HepG2 (cell line): ENCODE data around the gene INPP5E. TPM values are rescaled to one million over a fixed set of nuclear protein-coding genes. Genes with fewer than 3 reads are reported as not detected.

Source experiments
- ATAC-seq: fragments of 200-7000 bp; cut with Tn5 transposase; 3 replicates; pipeline ENCODE4 v1.9.1; 2020; ENCODE audit warnings: mild to moderate bottlenecking, moderate library complexity
- BruUV-seq: library from RNA; stranded (reverse); fragments of 400-500 nt; replicated peaks from 2 replicates; lab custom pipeline; 2021; lab: Mats Ljungman, UMichigan
- CTCF ChIA-PET: fragments of 300-600 bp; formaldehyde crosslinking; extraction: SDS; loops from one replicate; lab custom pipeline; 2021; ENCODE audit warnings: low total read pairs, inconsistent platforms, low intra/inter-chr PET ratio; lab: Yijun Ruan, JAX
- POLR2A ChIA-PET: fragments of 350-600 bp; sonication (Branson Sonifier 250); formaldehyde crosslinking; loops from one replicate; lab custom pipeline; 2020; ENCODE audit warnings: antibody characterized with exemption, inconsistent platforms; lab: Yijun Ruan, JAX
- DNase-seq: peaks from one replicate; pipeline ENCODE4 v3.0.0-alpha.2; 2015; ENCODE audit warnings: low spot score
- FAIRE-seq: peaks from 3 replicates; lab custom pipeline; 2011; peaks lifted over from hg19 to GRCh38; lab: Jason Lieb, UNC
- H2AFZ ChIP-seq: one replicate; pipeline ENCODE4 v1.6.1; 2011; ENCODE audit warnings: low read length, inconsistent platforms
- H3K27ac ChIP-seq: fragments of 300-600 bp; 3 replicates; pipeline ENCODE4 v1.8.0; 2011; ENCODE audit warnings: mixed run types, mild to moderate bottlenecking, mixed read lengths, low read length, inconsistent platforms; ENCODE audit not compliant: insufficient read depth; ENCODE audit errors: extremely low read length
- H3K27me3 ChIP-seq, 2 experiments: fragments of 200-600 bp in 1 of 2; 2 replicates in 1 of 2; 3 replicates in 1 of 2; pipeline versions ENCODE4 v1.6.0 to v1.8.0; 2011; ENCODE audit warnings: low read length in 2 of 2, mild to moderate bottlenecking in 2 of 2, moderate library complexity in 2 of 2, inconsistent platforms in 1 of 2; ENCODE audit not compliant: insufficient read depth in 2 of 2, control insufficient read depth in 1 of 2
- H3K36me3 ChIP-seq, 2 experiments: fragments of 200-600 bp in 1 of 2; replicated peaks in 1 of 2; 2 replicates in 1 of 2; 3 replicates in 1 of 2; pipeline versions ENCODE4 v1.5.1 to v1.8.0; 2011; ENCODE audit warnings: low read length in 2 of 2, inconsistent platforms in 1 of 2; ENCODE audit not compliant: insufficient read depth in 2 of 2, control insufficient read depth in 1 of 2
- H3K4me1 ChIP-seq: 2 replicates; pipeline ENCODE4 v1.5.1; 2012; ENCODE audit warnings: low read length, inconsistent platforms; ENCODE audit not compliant: insufficient read depth
- H3K4me2 ChIP-seq: 2 replicates; pipeline ENCODE4 v1.6.0; 2011; ENCODE audit warnings: low read depth, low read length, inconsistent platforms
- H3K4me3 ChIP-seq, 3 experiments: fragments of 200-600 bp in 1 of 3; sonication (generic), shearing (Covaris generic) in 1 of 3; replicated peaks in 1 of 3; 2 replicates each; pipeline ENCODE4 v1.5.1; 2011 to 2016; ENCODE audit warnings: low read length in 3 of 3, inconsistent platforms in 2 of 3, low read depth in 2 of 3, mild to moderate bottlenecking in 2 of 3, control low read depth in 1 of 3, mixed read lengths in 1 of 3; ENCODE audit not compliant: insufficient read depth in 1 of 3
- H3K79me2 ChIP-seq: one replicate; pipeline ENCODE4 v1.6.1; 2011; ENCODE audit warnings: low read length, inconsistent platforms; ENCODE audit not compliant: insufficient read depth
- H3K9ac ChIP-seq: 2 replicates; pipeline ENCODE4 v1.6.0; 2011; ENCODE audit warnings: mild to moderate bottlenecking, low read depth, low read length, inconsistent platforms; ENCODE audit not compliant: insufficient read depth
- H3K9me3 ChIP-seq: 2 replicates; pipeline ENCODE4 v1.5.1; 2012; ENCODE audit warnings: mild to moderate bottlenecking, low read length
- H4K20me1 ChIP-seq: 2 replicates; pipeline ENCODE4 v1.6.0; 2011; ENCODE audit warnings: inconsistent platforms, mild to moderate bottlenecking, low read length, moderate library complexity; ENCODE audit not compliant: insufficient read depth
- FOXK1 ChIP-seq: sonication (generic); formaldehyde crosslinking; IDR thresholded peaks from 2 replicates; pipeline ENCODE4 v1.4.0; 2020; ENCODE audit warnings: low read depth, missing genetic modification reagents, borderline replicate concordance
- HOXA7 ChIP-seq: sonication (generic); formaldehyde crosslinking; IDR thresholded peaks from 2 replicates; pipeline ENCODE4 v1.8.1; 2022; ENCODE audit warnings: mild to moderate bottlenecking, missing genetic modification reagents, moderate library complexity
- KDM1A ChIP-seq: IDR thresholded peaks from 2 replicates; pipeline ENCODE4 v1.6.1; 2016; ENCODE audit warnings: missing compliant biosample characterization
- KLF13 ChIP-seq: sonication (generic); formaldehyde crosslinking; IDR thresholded peaks from 2 replicates; pipeline ENCODE4 v1.4.0; 2020; ENCODE audit warnings: mild to moderate bottlenecking, missing genetic modification reagents
- PBX3 ChIP-seq: sonication (generic); formaldehyde crosslinking; IDR thresholded peaks from 2 replicates; pipeline ENCODE4 v1.8.1; 2023; ENCODE audit warnings: missing genetic modification reagents, inconsistent platforms, borderline replicate concordance
- SOX13 ChIP-seq, 3 experiments: fragments of 450-650 bp in 1 of 3; sonication (generic) in 1 of 3; formaldehyde crosslinking in 1 of 3; IDR thresholded peaks in 2 of 3; conservative IDR thresholded peaks in 1 of 3; 2 replicates each; pipeline versions ENCODE4 v1.5.0 to v1.6.1; 2016 to 2020; ENCODE audit warnings: antibody characterized with exemption in 1 of 3, mild to moderate bottlenecking in 1 of 3, missing compliant biosample characterization in 1 of 3, missing genetic modification reagents in 1 of 3, moderate library complexity in 1 of 3
- TBX3 ChIP-seq: fragments of 450-650 bp; IDR thresholded peaks from 2 replicates; pipeline ENCODE4 v1.6.1; 2017; ENCODE audit warnings: antibody characterized with exemption, mild to moderate bottlenecking, inconsistent platforms, borderline replicate concordance
- ZNF318 ChIP-seq: sonication (generic); formaldehyde crosslinking; IDR thresholded peaks from 2 replicates; pipeline ENCODE4 v1.4.0; 2020; ENCODE audit warnings: mild to moderate bottlenecking, missing genetic modification reagents
- ZNF329 ChIP-seq: sonication (generic); formaldehyde crosslinking; IDR thresholded peaks from 2 replicates; pipeline ENCODE4 v1.9.0; 2021; ENCODE audit warnings: low read depth, mild to moderate bottlenecking, missing genetic modification reagents
- ZNF530 ChIP-seq: sonication (generic); formaldehyde crosslinking; IDR thresholded peaks from 2 replicates; pipeline ENCODE4 v1.5.0; 2020; ENCODE audit warnings: low read depth, mild to moderate bottlenecking, missing genetic modification reagents
- ZNF607 ChIP-seq: sonication (generic); formaldehyde crosslinking; IDR thresholded peaks from 2 replicates; pipeline ENCODE4 v1.5.1; 2020; ENCODE audit warnings: missing genetic modification reagents, mild to moderate bottlenecking, borderline replicate concordance
- ZNF761 ChIP-seq: sonication (generic); formaldehyde crosslinking; conservative IDR thresholded peaks from 2 replicates; pipeline ENCODE4 v1.4.0; 2020; ENCODE audit warnings: mild to moderate bottlenecking, missing genetic modification reagents
- ZNF788 ChIP-seq: sonication (generic); formaldehyde crosslinking; IDR thresholded peaks from 2 replicates; pipeline ENCODE4 v1.5.0; 2020; ENCODE audit warnings: mild to moderate bottlenecking, missing genetic modification reagents, borderline replicate concordance
- WGBS: methylation state at CpG from one replicate; pipeline ENCODE4 v1.1.6; 2017; ENCODE audit warnings: low lambda C conversion rate; 5-methylcytosine and 5-hydroxymethylcytosine counted together
- in situ Hi-C: cut with HindIII; loops from 2 replicates; pipeline ENCODE4 v1.10.0; 2017; ENCODE audit warnings: low pct_unique_long_range_greater_than_20kb; ENCODE audit not compliant: extremely low pct_ligation_motif_present
- intact Hi-C: fragments of 100-400 bp; cut with micrococcal nuclease; formaldehyde crosslinking; loops from one replicate; pipeline ENCODE4 v1.10.0; 2022; ENCODE audit not compliant: unreplicated experiment
- polyA plus RNA-seq, 8 experiments: library from polyadenylated mRNA; depleted of rRNA in 3 of 8; stranded (reverse) in 7 of 8; unstranded in 1 of 8; fragments of >200 nt; fragmentation: Illumina TruSeq in 4 of 8; extraction: Trizol in 4 of 8; gene quantifications; 2 replicates each; pipeline versions ENCODE4 v1.2.1 to v1.2.3, GENCODE V29; 2011 to 2016; ENCODE audit warnings: low read depth in 4 of 8, missing spikeins in 1 of 8, mixed read lengths in 1 of 8; ENCODE audit not compliant: insufficient read depth in 1 of 8
- total RNA-seq, 5 experiments: library from RNA; depleted of rRNA; stranded (reverse); fragments of >200 nt; fragmentation: Illumina TruSeq; extraction: Trizol; gene quantifications; 2 replicates each; pipeline ENCODE4 v1.2.3, GENCODE V29; 2016; ENCODE audit warnings: low read depth in 1 of 5

The INPP5E gene
- total and polyA plus RNA-seq, 2 of the 13 experiments (the other 11 are each of a cell fraction or from before 2014, with no cell fraction given), result 5.5 TPM

- intact Hi-C loops, result no loop called here
- FAIRE-seq (no peak), ATAC-seq (peak; percentile 43), DNase-seq (peak; percentile 89)
- Histone ChIP-seq H3K36me3 (peaks cover 6 to 17% of the 10 kb centered on the region in 2 experiments; a peak in 4 of 5 replicates), H3K4me1 (peaks cover 42% of the 10 kb centered on the region), H3K4me3 (peak within 1 kb of the TSS; percentile 79 to 98 (median 87)), H3K27me3 (peaks cover 14 to 21% of the 10 kb centered on the region in 2 experiments; a peak in 3 of 5 replicates), H4K20me1 (peaks cover 40% of the 10 kb centered on the region), H3K27ac (peak within 1 kb of the TSS; percentile 100), H3K4me2 (peak within 1 kb of the TSS; percentile 94), H3K79me2 (peaks cover 39% of the 10 kb centered on the region), H3K9me3 (no peaks in the 10 kb centered on the region), H3K9ac (peak within 1 kb of the TSS; percentile 99), H2AFZ (no peak within 1 kb of the TSS)
- 2% methylated on average over 49 of the region's 109 CpGs for WGBS
- POLR2A ChIA-PET, result interaction anchor here (0.6 to 3.5 kb wide), 2 partner anchors 73 to 143 kb away, joined by 3 to 25 read pairs; no protein-coding TSS in a partner anchor
- BruUV-seq, result no TSS peak
- CTCF ChIA-PET, result no interaction called here
- in situ Hi-C loops, result no loop called here
- TF ChIP-seq TBX3 (no peak), ZNF607 (0 out of 2 replicates have a peak, but pooled peaks have one; percentile 30), FOXK1 (CRISPR knock-in tag) (no peak; the same call in 1 of the 2 replicates), ZNF530 (no peak), ZNF761 (CRISPR knock-in tag) (no peak), ZNF318 (no peak), HOXA7 (CRISPR knock-in tag) (no peak), ZNF329 (peak; percentile 66), KLF13 (CRISPR knock-in tag) (no peak), PBX3 (CRISPR knock-in tag) (no peak), KDM1A (no peak), ZNF788 (no peak), SOX13 (IDR thresholded peaks at IDR 0.05) (no peak), SOX13 (CRISPR knock-in tag; conservative IDR thresholded peaks at IDR 0.05 in 1 of 2, IDR thresholded peaks at IDR 0.05 in 1 of 2) (peak in 1 of 2 experiments; percentile 28; a peak in 1 of 4 replicates)
These were observed 43.3 kb upstream of the INPP5E start, which contains the start of gene SEC16A for GRCh38 chr9:136482793-136483588. SEC16A (minus strand) TSS chr9:136483040; CDS start chr9:136477615, 5,425 bp downstream.
